GM18499 (cell line): ENCODE data around the gene STAC.
"Not testable (repeated sequence)": the region's sequence is repeated elsewhere in the genome, so short reads cannot be mapped to it uniquely, and the experiment has no call there.

Experiments
- ATAC-seq: cut with Tn5 transposase; IDR thresholded peaks from one replicate; pipeline ENCODE4 v1.9.1; 2021; ENCODE audit warnings: moderate number of reproducible peaks; ENCODE audit not compliant: insufficient read depth, unreplicated experiment

STAC gene

DNA sequence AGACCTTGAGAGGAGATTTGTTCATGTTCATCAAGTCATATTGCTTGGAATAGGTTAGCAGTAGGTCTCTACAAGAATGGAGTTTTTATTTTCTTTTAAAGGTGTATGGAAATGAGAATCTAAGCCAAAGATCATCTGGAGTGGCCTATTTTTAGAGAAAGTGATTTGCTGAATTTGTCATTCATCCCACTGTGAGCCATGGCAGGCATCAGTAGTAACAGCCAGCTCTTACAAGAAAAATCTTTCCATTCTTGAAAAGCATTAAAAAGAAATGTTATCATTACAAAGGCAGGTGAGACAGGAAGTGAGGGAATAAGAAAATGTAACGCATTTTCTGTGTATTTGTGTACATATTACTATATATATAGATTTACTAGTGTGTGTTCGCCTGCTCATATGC lies 29.6 kb downstream of the STAC start:
- ATAC-seq, result no peak

DNA sequence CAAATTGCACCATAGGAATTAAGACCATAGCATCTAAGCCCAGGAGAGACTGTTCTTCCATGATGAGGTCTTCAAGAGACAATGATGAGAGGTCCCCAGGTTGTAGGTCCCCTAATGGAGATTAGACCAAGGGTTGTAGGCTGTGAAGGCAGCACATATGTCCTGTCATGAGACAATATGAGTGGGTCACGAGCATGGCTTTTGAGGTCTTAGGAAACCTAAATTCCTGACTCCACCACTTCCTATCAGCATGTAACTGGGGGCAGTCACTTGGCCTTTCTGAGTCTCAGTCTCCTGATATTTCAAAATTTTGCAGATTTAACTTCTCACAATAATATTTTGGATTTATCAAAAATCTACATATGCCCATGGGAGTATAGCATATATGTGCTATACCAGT lies 31.3 kb downstream of the STAC start:
- no peak for ATAC-seq

DNA sequence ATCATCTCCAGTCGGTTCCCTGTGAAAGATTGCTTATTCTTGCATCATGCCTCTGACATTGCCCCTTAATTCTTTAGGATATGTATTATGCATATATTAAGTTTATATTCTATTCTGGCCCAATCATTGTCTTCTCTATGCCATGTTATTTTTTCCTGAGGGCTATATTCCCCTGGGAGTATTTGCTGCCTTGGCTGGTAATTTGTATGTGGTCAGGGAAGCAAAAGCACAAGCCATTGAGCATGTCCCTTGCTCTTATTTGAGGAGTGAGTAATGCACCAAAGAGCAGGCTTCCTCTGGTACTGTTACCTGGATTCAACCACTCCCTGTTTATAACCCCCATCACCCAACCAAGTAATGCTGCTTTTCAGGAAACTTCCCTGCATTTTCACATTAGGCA lies 36.3 kb downstream of the STAC start:
- ATAC-seq, result no peak

DNA sequence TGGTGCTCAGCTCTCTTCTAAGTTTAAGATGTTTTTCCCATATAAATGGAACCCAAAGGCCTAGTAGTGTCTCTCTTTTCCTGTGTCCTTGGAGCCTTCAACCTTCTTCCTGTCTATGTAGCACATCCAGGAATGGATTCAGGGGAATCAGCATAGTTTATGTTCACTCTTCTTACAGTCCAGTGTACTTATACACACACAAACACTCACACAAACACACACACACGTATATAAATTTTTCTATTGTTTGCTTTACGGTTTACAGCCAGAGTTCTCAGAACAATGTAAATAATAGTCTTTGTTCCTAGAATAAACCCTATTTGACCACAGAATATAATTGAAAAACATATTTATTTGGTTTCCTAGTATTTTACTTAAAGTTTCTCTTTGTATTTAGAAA lies 36.9 kb downstream of the STAC start:
- no peak for ATAC-seq

DNA sequence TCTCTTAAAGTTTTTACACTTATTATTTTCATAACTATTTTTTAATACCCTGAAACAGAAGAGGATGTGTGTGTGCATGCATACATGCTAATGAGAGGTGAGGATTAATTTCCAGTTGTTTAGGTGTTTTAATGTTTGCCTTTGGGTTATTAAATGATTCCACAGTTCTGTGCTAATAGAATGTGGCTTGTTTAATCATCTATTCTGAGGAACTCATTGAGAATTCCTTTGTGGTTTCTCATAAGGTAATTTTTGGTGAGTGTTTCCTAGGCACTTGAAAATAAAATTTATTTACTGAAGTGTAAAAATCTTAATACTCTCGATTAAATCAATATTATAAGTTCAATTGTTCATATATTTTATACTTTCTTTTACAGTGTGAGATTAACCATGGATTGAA lies 38.0 kb downstream of the STAC start:
- ATAC-seq, result no peak

DNA sequence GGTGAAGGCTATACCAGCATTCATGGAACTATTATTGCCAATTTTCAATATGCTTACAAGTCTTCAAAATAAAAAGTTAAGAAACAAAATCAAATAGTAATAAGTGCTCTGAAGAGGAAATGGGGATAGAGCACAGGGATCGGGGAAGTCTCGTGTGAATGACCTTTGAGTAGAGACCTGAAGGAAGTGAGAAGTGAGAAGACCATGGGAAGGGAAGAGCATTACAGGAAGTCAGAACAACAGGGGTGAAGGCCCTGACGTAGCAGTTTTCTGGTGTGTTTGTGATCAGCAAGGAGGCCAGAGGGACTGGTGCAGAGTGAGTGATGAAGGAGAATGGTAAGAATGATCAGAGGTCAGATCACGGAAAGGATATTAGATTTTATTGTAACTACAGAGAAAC lies 48.1 kb downstream of the STAC start:
- ATAC-seq, result no peak

DNA sequence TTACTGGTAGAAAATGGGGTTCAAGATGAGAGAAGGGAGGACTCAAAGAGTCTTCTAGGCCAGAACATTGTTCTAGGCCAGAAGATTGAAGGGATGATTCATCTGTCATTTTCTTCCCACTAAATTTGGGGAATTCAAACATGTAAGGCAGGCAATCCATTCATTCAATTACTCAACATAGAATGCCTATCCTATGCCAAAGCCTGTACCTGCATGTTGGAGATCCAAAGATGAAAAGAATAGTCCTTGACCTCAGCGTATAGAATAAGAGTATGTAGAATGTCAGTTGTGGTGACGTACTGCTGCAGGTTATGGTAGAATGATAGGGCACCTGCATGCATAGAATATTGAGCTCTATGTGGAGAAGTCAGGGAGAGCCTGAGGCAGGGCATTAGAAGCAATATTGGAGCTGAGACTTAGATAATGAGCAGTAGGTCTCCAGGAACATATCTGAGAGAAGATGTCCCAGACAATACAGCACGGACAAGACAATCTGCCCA lies 49.7 kb downstream of the STAC start:
- ATAC-seq, result no peak

DNA sequence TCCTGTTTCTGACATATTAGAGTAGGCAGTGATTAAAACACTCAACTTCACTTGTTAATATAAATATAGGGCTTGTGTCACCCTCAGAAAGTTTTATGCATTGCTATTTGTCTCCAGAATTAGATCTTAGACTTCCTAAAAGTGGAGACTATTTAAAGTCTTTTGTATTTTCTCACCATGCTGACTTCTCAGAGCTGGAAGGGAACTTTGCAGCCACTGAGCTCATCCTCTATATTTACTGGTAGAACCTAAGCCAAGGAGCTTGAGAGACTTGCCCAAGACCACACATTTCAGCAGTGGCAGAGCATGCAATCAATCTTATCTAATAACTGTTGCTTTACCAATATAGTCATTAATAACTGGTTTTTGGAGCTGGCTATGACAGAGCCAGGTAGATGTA lies 53.2 kb downstream of the STAC start:
- no peak for ATAC-seq

DNA sequence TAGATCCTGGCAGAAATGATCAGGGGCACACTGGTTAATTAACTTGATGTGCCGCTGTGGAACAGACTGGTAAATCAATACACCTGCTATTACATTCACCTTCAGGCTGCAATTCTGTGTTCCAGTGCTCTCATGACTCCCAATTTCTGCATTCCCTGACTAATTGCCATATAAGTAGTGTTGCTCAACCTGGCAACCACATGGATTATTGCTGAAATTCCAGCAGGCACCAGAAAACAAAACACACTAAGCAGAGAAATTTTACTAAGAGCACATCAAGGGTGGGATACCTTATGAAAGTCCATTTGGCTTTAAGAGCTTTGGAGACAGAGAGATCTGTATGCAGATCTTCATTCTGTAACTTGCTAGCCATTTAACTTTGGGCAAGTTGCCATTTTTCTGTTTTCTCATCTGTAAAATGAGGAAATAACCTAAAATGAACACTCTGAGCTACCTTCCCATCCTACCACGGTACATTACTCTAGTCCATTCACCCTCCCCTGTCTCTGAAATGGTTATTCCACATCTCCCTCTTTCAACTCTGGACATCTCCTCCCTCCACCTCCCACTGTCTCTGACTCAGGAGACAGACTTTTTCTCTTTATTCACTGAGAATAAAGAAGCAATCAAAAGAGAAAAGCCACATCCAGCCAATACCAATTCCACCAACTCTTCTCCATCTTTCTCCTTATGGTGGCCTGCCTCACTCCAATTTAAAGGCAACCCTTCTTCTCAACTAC lies 54.6 kb downstream of the STAC start:
- no peak for ATAC-seq

DNA sequence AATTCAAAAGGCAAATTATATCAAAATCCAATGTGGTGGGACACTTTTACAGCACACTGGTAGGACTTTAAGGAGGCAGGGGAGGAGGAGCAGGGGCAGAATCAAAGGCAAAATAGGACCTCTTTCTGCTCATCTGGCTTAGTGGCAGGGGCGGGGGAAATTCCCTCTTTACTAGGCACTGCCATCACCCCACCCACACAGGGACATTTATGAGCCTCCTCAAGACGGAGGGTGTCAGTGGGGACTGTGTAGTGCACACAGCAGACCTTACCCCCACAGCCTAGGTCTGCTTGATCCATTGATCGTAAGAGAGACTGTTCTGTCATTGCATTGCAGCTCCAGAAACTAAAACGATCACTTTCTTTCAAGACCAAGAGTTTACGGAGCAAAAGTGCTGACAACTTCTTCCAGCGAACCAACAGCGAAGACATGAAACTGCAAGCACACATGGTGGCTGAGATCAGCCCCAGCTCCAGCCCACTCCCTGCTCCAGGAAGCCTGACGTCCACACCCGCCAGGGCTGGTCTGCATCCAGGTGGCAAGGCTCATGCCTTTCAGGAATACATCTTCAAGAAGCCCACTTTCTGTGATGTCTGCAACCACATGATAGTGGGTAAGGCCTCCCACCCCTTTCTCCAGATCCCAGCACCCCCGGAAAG lies 62.9 kb downstream of the STAC start:
- ATAC-seq, result no peak

DNA sequence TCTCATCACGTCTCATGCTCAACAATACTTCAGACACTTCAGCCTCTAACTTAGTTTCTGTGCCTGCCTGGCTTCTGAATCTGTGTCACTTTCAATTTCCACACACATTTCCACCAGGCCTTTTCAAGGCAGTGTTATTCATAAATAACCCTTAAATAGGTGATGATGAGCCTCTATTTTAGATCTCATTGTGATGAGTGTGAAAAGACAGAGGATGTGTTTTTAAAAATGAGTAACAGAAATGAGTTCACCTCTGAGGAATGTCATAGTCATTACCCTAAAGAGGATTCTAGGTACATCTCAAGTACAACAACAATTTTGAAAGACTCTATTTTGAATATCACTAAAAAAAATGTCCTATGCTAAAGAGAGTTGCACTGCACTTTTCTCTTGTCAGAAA lies 64.6 kb downstream of the STAC start:
- no peak for ATAC-seq

DNA sequence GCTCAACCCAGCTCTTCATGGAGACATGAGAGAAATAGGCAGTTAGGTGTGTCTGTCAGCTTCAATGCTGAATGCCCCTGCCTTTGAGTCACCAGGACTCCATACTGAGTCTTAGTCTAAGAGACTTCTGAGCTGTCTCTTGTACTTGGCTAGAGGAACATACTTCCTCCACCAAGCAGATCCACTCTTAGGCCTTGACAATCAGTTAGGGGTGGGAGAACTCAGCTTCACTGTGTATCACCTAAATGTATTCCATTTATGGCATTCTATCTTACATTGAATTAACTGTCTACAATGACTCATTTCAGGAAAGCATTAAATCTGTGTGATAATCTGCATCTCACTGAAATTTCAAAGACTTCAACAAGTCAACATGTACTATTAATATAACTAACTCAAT lies 66.0 kb downstream of the STAC start:
- ATAC-seq, result no peak

DNA sequence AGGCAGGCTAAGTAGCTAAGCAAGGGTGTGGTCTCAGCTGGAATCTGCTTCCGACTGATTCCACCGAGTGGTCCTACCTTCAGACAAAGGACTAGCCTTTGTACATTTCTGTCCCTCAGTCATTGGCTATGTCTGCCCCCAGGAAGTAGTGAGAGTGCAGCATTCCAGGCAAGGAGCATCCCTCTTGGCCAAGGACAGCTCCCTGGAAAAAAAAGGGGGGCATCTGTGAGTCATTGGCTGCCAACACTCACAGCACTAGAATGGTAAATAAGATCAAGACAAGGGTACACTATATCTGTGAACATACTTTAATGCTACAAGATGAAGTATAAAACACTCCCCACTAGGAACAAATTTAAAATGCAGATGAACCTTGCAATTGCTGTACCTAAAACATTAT lies 66.8 kb downstream of the STAC start:
- ATAC-seq, result no peak

DNA sequence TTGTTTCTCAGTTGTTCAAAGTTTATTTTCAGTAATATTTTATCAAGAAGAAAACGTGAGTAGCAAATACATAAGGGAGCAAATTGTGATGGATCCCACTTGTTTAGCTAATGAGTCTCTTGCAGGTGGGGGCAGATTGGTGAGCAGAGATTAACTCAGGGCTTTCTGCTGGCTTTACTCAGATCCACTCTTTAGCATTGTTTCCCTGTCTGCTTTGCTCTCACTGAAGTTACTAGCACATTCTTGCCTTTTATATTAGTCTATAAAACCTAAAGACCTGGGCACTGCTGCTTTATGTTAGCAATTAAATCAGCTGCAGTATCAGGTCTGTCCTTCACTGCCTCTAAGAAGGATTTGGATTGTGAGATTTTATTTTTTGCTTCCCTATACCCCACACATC lies 71.5 kb downstream of the STAC start:
- ATAC-seq, result no peak

DNA sequence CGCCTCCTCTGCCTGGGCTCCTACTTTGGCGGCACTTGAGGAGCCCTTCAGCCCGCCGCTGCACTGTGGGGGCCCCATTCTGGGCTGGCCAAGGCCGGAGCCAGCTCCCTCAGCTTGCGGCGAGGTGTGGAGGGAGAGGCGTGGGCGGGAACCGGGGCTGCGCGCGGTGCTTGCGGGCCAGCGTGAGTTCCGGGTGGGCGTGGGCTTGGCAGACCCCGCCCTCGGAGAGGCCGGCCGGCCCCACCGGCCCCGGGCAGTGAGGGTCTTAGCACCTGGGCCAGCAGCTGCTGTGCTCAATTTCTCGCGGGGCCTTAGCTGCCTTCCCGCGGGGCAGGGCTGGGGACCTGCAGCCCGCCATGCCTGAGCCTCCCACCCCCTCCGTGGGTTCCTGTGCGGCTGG lies 72.9 kb downstream of the STAC start:
- not testable (repeated sequence) for ATAC-seq

DNA sequence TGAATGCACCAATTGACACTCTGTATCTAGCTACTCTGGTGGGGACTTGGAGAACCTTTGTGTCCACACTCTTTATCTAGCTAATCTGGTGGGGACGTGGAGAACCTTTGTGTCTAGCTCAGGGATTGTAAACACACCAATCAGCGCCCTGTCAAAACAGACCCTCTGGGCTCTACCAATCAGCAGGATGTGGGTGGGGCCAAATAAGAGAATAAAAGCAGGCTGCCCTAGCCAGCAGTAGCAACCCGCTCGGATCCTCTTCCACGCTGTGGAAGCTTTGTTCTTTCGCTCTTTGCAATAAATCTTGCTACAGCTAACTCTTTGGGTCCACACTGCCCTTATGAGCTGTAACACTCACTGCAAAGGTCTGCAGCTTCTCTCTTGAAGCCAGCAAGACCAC lies 73.6 kb downstream of the STAC start:
- not testable (repeated sequence) for ATAC-seq

DNA sequence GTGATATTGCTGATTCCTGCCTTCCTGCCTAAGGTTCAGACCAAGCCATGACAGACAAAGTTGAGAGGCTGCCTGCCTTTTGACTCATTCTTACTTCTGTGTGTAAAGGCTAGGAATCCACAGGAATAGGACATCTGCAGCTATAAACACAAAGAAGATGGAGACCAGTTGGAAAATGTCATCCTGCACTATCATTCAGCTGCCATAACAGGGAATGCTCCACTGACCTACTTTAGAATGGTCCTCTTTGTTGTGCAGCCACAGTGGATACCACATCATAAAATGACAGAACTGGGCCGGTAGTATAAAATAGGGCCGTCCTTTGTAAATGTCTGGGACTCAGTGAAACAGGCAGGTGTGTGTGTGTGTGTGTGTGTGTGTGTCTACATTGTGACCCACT lies 75.1 kb downstream of the STAC start:
- ATAC-seq, result no peak

DNA sequence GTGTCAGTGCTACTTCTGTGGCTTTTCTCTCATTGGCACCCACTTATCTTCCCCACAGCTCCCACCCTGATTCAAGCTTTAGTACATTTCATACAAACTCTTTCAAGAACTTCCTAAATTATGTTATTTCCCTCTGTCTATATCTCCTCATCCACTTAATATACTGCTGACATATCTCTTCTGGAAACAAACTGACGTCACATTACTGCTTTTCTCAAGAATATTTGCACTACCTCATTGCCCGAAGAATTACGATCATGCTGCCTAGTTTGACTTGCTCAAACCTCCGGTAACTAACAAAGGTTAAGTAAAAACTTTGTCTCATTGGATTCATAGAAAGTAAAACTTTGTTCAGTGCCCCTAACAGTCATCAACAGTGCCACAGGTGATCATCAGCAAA lies 76.5 kb downstream of the STAC start:
- ATAC-seq, result no peak

DNA sequence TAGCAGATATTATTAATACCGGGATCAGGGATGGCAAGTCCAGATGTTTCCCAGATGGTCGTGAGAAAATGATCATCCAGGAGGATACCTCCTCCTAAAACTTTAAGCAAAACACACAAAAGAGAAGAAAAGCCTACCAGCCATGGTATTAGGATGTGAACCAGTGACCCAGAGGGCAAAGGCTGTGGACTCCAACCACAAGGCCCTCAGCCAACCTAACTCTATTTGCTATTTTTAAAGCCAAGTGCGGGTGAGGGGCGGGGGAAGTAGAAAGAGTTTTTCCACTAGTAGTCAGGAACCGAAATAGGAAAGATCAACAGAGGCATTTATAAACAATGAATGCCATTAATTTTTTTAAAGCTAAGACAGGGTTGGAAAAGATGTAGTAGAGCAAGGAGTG lies 77.4 kb downstream of the STAC start:
- no peak for ATAC-seq

DNA sequence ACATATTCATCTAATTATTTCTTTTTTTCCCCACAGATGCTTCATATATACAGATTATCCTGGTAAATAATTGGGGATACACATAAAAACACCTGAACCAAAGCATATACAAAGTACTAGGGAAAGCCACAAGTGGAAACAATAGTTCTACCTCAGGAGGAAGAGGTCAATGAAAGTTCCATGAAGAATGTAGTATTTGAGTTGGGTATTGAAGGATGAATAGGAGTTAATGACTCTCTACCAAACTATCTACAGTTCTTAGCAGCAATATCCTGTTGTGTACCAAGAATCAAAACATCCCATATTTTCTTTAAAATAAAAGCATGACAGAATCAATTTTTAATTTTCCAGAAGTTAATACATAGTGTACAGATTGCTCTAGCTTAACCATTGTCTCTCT lies 78.9 kb downstream of the STAC start:
- no peak for ATAC-seq

DNA sequence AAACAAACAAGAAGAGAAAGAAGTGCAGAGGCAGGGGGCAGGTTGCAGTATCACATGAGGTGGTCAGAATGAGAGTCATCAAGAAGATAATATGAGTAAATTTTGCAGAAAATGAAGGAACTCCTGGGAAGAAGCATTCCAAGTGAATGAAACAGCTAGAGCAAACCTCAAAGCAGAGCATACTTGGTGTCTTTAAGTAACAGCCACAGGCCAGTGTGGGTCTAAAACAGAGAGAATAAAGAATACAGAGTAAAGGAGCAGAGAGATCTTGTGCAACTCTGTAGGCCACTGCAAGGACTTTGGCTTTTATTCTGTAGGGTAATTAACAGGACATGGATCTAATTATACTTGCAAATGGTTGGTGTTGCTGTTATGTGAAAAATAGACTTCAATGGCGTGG lies 81.3 kb downstream of the STAC start:
- no peak for ATAC-seq

DNA sequence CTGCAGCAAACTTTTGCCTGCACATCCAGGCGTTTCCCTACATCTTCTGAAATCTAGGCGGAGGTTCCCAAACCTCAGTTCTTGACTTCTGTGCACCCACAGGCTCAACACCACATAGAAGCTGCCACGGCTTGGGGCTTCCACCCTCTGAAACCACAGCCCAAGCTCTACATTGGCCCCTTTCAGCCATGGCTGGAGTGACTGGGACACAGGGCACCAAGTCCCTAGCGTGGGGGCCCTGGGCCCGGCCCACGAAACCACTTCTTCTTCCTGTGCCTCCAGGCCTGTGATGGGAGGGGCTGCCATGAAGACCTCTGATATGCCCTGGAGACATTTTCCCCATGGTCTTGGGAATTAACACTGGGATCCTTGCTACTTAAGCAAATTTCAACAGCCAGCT lies 91.7 kb downstream of the STAC start:
- not testable (repeated sequence) for ATAC-seq
